ENCODE results near the gene RFX3.

RFX3 gene

GRCh38 chr9:3431890-3432289, 93.9 kb downstream of the RFX3 start:
- no peak for DNase-seq

DNA sequence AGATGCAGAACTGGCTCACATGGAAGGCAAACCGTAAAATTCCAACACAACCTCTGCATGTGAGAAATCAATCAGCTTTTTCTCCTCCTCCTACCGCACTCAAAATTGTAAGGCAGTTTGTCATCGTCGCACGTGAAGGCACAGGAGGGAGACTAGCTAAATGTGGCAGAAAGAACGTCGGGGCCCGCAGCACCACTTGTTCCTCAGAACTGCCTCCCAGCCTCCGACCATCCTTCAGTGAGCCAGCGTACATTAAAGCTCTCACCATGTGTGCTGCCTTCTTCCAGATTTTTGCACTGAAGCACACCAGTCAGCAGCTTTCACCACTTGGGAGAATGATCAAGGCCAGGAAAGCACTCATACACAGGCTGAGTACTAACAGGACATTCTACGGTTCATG, 105.9 kb downstream of the RFX3 start:
- DNase-seq: no peak

DNA sequence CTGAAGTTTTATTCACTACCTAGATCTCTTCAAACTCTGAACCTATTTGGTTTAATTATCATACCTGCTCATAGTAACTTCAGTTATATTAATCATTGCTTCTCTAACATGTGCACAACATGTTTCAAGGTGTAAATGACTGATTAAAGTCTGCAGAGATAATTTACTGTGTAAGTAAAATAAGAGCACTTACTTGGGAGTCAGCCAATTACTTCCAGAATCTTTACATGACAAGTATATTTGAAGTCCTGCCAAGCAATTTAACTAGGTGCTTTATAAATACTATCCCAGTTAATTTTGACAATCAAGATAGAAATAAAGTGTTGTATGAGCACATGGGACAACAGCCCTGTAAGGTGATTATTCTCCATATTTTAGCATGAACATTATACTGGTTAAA, 109.9 kb downstream of the RFX3 start:
- no peak for DNase-seq

DNA sequence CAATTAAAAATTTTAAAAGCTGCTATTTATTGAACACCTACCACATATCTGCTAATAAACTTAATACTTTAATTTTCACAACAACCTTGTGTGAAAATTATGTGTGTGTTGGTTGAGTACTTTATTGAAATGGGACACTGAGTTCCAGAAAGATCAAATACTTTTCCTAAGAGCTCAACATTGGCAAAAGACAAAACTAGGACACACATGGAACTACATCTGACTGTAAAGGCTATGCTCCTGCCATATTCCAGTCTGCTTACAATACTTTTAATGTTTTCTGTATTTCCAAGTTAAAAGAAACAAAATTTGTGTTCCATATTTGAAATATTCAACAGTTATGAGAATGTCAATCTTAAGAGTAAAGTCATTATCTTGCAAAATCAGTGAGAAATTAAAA, 111.8 kb downstream of the RFX3 start:
- DNase-seq: no peak

GRCh38 chr9:3410461-3410860, 115.3 kb downstream of the RFX3 start:
- no peak for DNase-seq

DNA sequence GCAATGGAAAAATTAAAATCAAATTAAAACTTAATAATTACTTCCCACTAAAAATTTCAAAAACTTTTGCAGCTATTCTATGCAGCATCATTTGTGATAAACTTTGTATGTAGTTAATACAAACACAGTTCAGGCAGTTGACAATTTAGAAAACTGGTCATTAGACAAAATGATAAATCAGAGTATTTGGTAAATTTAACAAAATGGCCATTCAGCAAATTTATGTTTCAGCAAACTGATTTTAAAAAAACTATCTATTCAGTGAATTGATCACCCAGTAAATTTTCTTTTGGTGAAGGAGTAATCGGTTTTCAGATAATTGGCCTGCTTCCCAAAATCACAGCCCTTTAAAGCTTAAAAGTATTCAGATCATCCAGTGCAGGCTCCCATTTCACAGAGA, 116.3 kb downstream of the RFX3 start:
- no peak for DNase-seq

DNA sequence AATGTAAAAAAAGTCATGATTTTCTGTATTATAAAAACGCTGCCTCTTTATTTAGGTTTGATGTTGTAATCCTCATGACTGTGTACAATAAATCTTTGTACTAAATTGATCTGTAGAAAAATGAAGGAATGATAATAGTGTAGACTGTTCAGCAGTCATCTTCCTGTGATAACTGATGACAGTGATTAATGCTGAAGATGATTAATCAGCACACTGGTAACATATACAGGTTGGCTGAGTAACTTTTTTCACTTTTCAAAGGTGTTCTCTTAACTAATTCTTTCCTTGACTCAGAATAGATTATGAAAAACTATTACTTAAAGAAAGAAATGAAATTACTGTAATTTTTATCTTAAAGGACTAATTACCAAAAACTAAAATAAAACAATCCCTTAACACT, 122.5 kb downstream of the RFX3 start:
- no peak for DNase-seq

GRCh38 chr9:3401221-3401954, 124.4 kb downstream of the RFX3 start:
- DNase-seq: peak; percentile 27

- no peak for DNase-seq
Observed at GRCh38 chr9:3398232-3398648, 127.6 kb downstream of the RFX3 start.

DNA sequence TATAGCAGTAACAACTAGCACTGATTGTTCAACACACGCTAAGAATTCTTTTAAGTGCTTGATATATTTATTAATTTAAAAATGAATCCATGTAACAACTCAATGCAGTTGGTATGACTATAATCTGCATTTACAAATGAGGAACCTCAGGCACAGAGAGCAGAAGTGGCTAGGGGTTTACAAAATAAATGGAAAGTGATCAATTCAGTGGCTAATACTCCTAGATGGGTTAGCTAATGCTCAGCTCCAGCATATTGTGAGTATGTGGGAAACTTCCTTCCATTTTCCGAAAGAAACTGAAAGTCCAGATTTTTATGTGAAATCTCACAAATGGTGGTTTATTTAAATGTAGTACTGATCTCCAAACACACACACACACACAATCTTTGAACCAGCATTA, 128.0 kb downstream of the RFX3 start:
- DNase-seq: no peak

DNA sequence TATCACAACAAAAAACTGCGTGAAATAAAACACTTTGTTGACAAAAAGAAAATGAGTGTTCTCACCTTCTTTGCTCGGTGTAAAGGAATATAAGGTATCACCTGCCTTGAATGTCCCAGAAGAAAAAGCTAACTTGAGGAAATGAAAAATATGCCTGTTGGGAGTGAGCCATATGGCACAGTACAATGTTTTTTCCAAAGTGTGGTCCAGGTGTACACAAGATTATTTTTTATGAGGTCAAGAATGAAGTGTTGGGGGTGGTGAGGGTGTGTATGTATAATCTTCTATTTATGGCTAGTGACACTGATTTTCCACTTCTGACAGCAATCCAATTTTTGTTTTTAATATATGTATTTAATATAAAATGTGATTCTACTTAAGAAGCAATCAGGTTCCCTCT, 134.4 kb downstream of the RFX3 start:
- DNase-seq: no peak

DNA sequence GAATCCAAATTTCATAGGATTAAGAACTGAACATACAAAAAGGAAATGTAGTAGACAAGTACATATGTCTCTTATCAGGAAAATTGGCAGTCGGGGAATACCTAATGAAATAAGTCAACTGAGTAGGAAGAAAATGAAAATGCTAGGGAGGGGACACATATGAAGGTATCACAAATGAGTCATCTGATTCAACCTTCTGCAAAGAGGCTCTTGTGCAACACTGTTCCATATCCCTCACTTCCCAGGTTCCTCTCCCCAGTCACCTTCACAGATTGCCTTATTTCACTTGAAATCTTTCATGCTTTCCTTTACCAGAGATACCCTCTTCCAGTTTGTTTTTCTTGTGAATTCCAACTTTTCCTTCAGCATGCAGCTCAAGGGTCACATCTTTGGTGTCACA, 139.0 kb downstream of the RFX3 start:
- DNase-seq: no peak

DNA sequence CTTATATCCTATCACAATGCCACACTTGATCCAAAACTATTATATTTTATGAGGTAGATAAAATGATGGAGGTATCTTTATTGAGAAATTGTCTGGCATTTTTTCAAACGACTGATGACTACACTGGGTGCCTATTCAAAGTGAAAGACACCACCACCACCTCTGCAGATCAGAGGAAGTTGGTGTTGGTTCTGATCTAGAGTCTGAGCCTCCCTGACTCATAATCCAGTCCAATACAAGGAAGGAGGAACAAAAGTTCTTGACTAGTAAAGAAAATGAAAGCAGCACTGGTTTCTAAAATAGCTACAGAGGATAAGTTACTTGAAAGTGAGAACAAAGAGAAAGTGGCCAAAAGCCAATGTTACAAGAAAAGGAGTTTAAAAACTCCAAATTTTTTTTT, 139.9 kb downstream of the RFX3 start:
- DNase-seq: no peak

DNA sequence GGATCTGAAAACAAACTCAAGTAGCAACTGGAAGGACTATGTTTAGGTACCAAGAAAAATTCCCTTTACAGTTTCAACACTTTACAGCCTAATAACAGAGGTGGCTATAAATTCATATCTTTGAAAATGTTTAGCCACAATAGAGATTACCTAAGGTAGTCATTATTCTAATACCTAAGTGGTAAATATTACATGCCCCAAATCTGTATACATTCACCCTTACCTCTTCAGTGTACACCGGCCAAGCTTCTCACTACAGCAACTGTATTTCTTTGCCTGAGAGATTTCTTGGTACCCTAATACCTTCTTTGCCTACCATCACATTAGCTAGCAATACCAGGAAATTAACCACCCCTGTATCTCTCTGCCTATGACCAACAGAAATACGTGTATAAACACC, 154.0 kb downstream of the RFX3 start:
- no peak for DNase-seq

- DNase-seq: no peak
Observed at GRCh38 chr9:3370715-3371114, 155.1 kb downstream of the RFX3 start.

GRCh38 chr9:3367185-3367584, 158.6 kb downstream of the RFX3 start:
- DNase-seq: no peak

DNA sequence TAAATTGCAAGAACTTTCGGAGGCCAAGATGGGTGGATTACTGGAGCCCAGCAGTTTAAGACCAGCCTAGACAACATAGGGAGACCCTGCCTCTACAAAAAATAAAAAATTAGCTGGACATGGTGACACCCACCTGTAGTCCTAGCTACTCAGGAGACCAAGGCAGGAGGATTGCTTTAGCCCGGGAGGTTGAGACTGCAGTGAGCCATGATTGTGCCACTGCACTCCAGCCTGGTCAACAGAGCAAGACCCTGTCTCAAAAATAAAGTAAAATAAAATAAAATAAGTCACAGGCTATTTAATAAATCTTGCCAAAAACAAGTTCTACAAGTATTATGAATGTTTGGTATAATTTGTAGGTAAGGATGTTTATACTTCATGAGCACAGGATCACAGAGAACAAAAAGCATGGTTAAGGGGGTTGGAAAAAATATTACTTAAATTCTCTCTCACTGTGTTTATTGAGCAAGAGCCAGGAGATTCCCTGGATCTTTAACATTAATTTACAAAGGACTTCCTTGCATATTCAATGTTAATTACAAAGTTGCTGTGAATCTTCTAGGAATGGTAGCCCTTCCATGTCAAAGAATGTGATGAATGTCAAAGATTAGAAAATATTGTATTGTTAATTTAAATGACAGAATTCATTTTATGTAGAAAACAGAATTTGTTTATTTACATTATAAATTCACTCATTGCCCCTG, 164.0 kb downstream of the RFX3 start:
- DNase-seq: no peak

GRCh38 chr9:3361116-3361515, 164.7 kb downstream of the RFX3 start:
- DNase-seq: no peak

DNA sequence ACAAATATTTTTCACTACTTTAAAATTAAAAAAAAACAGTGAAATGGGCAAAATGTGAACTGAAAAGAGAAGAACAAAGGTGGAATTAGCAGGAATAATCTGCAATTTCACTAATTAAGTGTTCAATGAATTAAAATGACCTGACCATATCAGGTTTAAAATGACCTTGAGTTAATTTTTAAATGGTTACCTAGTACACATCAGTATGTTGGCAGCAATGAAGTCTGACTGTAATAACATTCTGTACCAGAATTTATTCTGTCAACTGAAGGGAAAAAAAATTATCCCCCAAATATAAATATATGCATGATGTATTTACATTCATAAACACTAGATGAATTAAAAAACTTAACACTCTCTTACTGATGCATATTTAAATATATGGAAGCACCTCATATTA, 165.6 kb downstream of the RFX3 start:
- no peak for DNase-seq

GRCh38 chr9:3359778-3360177, 166.0 kb downstream of the RFX3 start:
- no peak for DNase-seq

- no peak for DNase-seq
Observed at GRCh38 chr9:3359048-3359692, 166.6 kb downstream of the RFX3 start.

- no peak for DNase-seq
Observed at GRCh38 chr9:3348169-3348568, 177.6 kb downstream of the RFX3 start.

DNA sequence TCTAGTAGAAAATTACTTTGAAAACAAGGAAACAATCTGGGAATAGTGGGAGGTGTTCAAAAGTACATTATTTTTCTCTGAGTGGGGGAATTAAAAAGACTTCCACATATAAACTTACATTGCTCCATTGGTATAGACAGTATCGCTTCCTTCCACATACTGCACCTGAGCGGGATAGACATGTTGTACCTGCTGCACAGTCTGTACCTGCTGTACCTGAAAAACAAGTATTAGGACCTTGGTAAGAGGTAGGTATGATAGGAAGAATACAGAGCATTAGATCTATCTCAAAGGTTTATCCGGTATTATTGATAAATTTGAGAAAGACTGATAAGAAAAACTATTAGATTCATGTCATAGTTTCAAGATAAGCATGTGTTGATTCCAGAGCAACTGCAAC, 179.3 kb downstream of the RFX3 start:
- no peak for DNase-seq

DNA sequence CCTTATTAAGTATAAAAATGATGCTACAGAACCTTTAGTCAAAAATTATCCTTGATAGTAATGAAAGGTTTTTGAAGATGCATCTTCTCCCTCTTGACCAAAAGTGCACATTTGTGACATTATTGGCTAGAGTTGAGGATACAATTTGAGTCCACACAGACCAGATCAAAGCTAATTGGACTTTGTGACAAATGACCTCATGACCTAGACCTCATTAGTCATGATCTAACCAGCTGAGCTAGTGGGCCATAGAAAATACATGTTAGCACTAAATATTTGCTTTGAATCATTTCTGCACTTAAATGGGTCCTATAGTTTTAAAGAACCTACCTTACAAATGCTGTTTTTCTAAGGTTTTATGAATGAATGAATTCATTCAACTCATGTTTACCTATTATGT, 182.1 kb downstream of the RFX3 start:
- no peak for DNase-seq
